SU-DHL-6 (cell line): Measurements from ENCODE around the gene NDUFB6.

Experiments used
- H2AFZ ChIP-seq: fragments of 200-600 bp; sonication (generic); 2 replicates; pipeline ENCODE4 v1.6.1; 2014; ENCODE audit warnings: low read depth, mild to moderate bottlenecking, moderate library complexity, mixed read lengths, antibody characterized with exemption, low read length; ENCODE audit not compliant: severe bottlenecking
- H3F3A ChIP-seq: fragments of 200-600 bp; shearing (Covaris generic); 2 replicates; pipeline ENCODE4 v1.6.0; 2016; ENCODE audit warnings: antibody characterized with exemption, mild to moderate bottlenecking; ENCODE audit not compliant: insufficient read depth
- H3K27ac ChIP-seq: fragments of 200-600 bp; sonication (generic); 2 replicates; pipeline ENCODE4 v1.5.1; 2016; ENCODE audit warnings: low read depth, mild to moderate bottlenecking, low read length, moderate library complexity, mixed read lengths
- H3K27me3 ChIP-seq: fragments of 200-600 bp; sonication (generic), shearing (Covaris generic); 2 replicates; pipeline ENCODE4 v1.6.0; 2014; ENCODE audit warnings: mild to moderate bottlenecking, low read length
- H3K36me3 ChIP-seq: fragments of 200-600 bp; sonication (generic); 2 replicates; pipeline ENCODE4 v1.6.1; 2014; ENCODE audit warnings: mild to moderate bottlenecking, low read length, mixed read lengths
- H3K4me2 ChIP-seq: fragments of 300-600, 200-600 bp; shearing (Covaris generic), sonication (generic); 2 replicates; pipeline ENCODE4 v1.6.0; 2014; ENCODE audit warnings: low read length, low read depth, mild to moderate bottlenecking; ENCODE audit not compliant: poor library complexity, severe bottlenecking
- H3K4me3 ChIP-seq: fragments of 200-600 bp; sonication (generic); 2 replicates; pipeline ENCODE4 v1.5.1; 2014; ENCODE audit warnings: antibody characterized with exemption, low read length, mild to moderate bottlenecking, mixed read lengths; ENCODE audit not compliant: insufficient read depth, poor library complexity, severe bottlenecking
- H3K79me2 ChIP-seq: fragments of 200-600 bp; sonication (generic); 2 replicates; pipeline ENCODE4 v1.6.1; 2014; ENCODE audit warnings: mild to moderate bottlenecking, low read length, moderate library complexity; ENCODE audit not compliant: insufficient read depth
- H3K9ac ChIP-seq: fragments of 200-600 bp; sonication (generic); 2 replicates; pipeline ENCODE4 v1.7.0; 2014; ENCODE audit warnings: mild to moderate bottlenecking, low read length
- H3K9me2 ChIP-seq: fragments of 200-600 bp; sonication (generic); replicated peaks from 2 replicates; pipeline ENCODE4 v1.6.1; 2014; ENCODE audit warnings: low read length; ENCODE audit not compliant: insufficient read depth
- H3K9me3 ChIP-seq: fragments of 200-600 bp; sonication (generic); 2 replicates; pipeline ENCODE4 v1.6.1; 2014; ENCODE audit warnings: low read length, mixed read lengths; ENCODE audit not compliant: insufficient read depth
- H4K20me1 ChIP-seq: fragments of 200-600 bp; sonication (generic); 2 replicates; pipeline ENCODE4 v1.6.1; 2014; ENCODE audit warnings: low read depth, mild to moderate bottlenecking, antibody characterized with exemption, low read length, moderate library complexity, mixed read lengths
- EZH2phosphoT487 ChIP-seq: fragments of 200-600 bp; sonication (generic), shearing (Covaris generic); conservative IDR thresholded peaks from 2 replicates; pipeline ENCODE4 v1.6.1; 2018; ENCODE audit warnings: mild to moderate bottlenecking, antibody characterized with exemption, low read length, moderate library complexity, mixed read lengths
- TF ChIP-seq, protein P1 (sequence below): fragments of 200-600 bp; sonication (generic); IDR thresholded peaks from one replicate; pipeline ENCODE4 v1.5.1; 2017; ENCODE audit warnings: antibody characterized with exemption, mild to moderate bottlenecking, low read length, moderate library complexity; ENCODE audit not compliant: insufficient read depth, poor library complexity, severe bottlenecking

The NDUFB6 gene

DNA sequence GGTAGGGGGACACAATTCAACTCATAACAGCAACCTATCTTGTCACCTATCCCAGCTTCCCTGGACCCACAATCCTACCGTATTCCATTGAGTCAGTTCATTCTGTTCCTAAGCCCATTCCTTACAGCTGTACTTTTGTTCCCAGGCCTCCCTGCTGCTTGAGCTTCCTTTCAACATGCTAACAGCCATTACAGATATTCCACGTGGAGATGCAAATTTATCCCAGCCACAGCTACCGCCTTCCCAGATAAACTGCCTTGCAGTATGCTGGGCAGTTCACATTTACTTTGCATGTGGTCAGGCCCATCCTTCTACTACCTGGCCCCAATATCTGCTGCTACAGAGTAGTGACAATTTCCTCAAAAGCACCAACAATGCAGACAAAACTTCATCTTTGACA lies 70.0 kb downstream of the NDUFB6 start:
- TF ChIP-seq, protein P1, sequence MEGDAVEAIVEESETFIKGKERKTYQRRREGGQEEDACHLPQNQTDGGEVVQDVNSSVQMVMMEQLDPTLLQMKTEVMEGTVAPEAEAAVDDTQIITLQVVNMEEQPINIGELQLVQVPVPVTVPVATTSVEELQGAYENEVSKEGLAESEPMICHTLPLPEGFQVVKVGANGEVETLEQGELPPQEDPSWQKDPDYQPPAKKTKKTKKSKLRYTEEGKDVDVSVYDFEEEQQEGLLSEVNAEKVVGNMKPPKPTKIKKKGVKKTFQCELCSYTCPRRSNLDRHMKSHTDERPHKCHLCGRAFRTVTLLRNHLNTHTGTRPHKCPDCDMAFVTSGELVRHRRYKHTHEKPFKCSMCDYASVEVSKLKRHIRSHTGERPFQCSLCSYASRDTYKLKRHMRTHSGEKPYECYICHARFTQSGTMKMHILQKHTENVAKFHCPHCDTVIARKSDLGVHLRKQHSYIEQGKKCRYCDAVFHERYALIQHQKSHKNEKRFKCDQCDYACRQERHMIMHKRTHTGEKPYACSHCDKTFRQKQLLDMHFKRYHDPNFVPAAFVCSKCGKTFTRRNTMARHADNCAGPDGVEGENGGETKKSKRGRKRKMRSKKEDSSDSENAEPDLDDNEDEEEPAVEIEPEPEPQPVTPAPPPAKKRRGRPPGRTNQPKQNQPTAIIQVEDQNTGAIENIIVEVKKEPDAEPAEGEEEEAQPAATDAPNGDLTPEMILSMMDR, result no peak
- no peak for TF ChIP-seq EZH2phosphoT487

More for the DNA sequence above, 70.0 kb downstream of the NDUFB6 start:
- no peak overlapping the region for H3K27ac ChIP-seq
- no peak overlapping the region for H2AFZ ChIP-seq
- no peak overlapping the region for H3K4me2 ChIP-seq
- H4K20me1 ChIP-seq, result no peaks in the 10 kb centered on the region
- H3K79me2 ChIP-seq, result no peaks in the 10 kb centered on the region
- no peak overlapping the region for H3K9ac ChIP-seq
- H3K9me2 ChIP-seq, result no peaks in the 10 kb centered on the region
- H3K36me3 ChIP-seq, result no peaks in the 10 kb centered on the region
- H3K4me3 ChIP-seq, result no peak overlapping the region
- no peaks in the 10 kb centered on the region for H3K27me3 ChIP-seq
- no peaks in the 10 kb centered on the region for H3K9me3 ChIP-seq
- no peaks in the 10 kb centered on the region for H3F3A ChIP-seq
